NCI-H187 (cell line): ENCODE measurements around the gene RXYLT1.
"Not testable (repeated sequence)": the region's sequence is repeated elsewhere in the genome, so short reads cannot be mapped to it uniquely, and the experiment has no call there.

ENCODE experiments used
- DNase-seq, 2 experiments: peaks; one replicate each; lab custom pipeline; 2025; lab: John Stamatoyannopoulos, UW

RXYLT1 gene, protein sequence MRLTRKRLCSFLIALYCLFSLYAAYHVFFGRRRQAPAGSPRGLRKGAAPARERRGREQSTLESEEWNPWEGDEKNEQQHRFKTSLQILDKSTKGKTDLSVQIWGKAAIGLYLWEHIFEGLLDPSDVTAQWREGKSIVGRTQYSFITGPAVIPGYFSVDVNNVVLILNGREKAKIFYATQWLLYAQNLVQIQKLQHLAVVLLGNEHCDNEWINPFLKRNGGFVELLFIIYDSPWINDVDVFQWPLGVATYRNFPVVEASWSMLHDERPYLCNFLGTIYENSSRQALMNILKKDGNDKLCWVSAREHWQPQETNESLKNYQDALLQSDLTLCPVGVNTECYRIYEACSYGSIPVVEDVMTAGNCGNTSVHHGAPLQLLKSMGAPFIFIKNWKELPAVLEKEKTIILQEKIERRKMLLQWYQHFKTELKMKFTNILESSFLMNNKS

DNA sequence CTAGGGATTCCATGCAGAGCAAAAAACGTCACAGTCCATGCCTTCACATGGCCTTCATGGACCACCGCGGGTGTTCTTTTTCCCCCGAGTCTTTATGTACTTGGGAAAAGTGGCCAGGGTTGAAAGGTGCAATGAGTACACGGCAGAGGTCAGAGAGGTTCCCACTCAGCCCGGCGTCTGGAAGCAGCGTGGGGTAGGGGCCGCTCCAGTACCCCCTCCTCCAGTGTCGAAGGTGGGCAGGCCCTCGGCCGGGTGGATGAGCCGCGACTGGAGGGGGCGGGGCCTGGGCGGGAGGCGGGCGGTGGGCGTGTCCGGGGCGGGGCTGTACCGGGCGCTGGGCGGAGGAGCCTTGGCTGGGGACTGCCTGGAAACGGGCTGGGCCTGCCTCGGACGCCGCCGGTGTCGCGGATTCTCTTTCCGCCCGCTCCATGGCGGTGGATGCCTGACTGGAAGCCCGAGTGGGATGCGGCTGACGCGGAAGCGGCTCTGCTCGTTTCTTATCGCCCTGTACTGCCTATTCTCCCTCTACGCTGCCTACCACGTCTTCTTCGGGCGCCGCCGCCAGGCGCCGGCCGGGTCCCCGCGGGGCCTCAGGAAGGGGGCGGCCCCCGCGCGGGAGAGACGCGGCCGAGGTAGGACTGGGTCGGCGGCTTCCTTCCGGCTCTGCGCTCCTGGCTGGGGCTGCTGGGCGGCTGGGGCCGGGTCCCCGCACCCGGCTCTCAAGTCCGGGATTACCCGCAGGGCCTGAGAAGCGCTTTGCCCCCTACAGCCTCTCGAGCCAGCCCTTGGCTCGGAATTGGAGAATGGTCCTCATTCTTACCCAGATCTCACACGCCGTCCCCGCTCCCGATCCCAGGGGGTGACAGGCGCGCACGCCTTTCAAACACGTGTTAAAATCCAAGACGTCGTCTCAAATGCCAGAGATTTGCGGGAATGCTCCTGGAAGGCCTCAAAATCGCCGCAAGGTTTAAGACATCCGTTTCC, at the start of gene RXYLT1:
Gene RXYLT1 (plus strand): TSS at position 412 of the 984 bp plus-strand sequence. CDS start 52 bp downstream, at position 464.
- peak; percentile 84 to 90 for DNase-seq

DNA sequence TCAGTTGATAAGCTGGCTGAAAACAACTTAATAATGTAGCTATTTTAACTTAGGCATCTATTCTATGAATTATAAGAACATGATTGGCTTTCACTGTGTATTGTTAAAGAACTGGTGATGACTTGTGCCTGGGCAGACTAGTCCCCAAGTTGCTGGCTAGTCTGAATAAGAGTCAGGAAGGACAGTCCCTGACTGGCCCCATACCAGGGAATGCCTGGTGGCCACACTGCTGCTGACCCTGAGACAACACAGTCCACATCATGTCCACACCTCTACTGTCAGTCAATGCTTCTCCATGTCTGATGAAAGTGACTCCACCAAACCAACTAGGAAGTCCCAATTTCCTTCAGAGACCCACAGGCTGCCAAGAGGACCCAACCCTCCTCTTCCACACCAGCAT, 46.9 kb upstream of the RXYLT1 start:
- not testable (repeated sequence) for DNase-seq

DNA sequence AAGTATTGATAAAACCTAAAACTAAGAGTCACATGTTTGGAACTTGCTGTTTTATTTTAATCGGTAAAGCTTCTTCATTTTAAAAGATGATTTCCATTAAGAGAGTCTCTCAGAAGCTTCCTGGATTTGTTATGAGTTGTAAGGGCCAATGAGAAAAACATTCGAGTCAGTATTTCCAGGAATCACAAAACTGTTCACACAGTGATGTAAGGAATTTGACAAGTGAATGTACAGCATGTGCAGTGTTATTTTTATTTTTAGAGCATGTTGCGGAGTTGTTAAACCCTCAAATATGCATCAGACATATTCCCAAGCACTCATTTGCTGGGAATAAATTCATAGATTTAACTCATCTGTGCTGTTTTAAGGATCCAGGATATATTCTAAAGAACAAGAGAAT, 46.1 kb upstream of the RXYLT1 start:
- DNase-seq, result not testable (repeated sequence)

GRCh38 chr12:63740551-63740950, 39.2 kb upstream of the RXYLT1 start:
- not testable (repeated sequence) for DNase-seq

DNA sequence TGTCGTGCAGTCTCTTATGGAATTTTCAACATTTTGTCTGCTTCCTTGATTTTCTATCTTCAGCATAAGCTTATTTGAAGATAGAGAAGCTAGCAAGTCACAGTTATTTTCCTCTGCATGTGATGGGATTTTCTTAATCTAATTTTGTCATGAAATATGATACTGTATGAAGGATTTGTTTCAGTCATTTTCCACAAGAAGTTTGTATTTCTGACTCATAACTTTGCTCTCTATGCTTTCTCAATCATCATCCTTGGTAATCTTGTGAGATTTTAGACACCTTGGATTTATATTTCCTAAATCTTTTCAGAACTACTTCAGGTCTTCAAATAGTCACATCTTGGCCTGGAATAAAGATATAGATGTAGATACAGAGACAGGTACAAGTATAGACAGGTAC, 38.3 kb upstream of the RXYLT1 start:
- not testable (repeated sequence) for DNase-seq

- not testable (repeated sequence) for DNase-seq
Measured at GRCh38 chr12:63744110-63744509, 35.6 kb upstream of the RXYLT1 start.

DNA sequence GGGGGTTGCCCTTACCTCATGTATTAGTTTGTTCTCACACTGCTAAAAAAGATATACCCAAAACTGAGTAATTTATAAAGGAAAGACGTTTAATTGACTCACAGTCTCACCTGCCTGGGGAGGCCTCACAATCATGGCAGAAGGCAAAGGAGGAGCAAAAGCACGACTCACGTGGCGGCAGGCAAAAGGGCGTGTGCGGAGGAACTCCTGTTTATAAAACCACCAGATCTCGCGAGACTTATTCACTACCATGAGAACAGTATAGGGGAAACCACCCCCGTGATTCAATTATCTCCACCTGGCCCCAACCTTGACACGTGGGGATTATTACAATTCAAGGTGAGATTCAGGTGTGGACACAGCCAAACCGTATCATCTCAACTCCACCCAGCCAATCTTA, 33.2 kb upstream of the RXYLT1 start:
- not testable (repeated sequence) for DNase-seq

DNA sequence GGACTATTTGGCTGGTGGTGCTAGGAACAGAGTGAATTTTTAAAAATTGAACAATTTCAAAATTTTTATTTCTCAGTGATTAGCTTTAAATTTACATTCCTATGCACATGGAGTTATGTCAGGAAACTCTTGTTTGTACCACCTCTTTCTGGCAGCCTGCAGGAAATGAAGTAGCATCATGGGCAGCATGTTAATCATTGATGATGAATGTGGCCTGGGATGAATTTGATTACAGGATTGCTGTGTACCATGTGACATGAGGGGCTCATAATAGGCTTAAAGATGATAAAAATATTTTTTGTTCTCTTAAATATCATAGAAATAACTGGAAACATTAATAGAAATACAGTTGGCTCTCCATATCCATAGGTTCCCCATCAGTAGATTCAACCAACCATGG, 32.6 kb upstream of the RXYLT1 start:
- DNase-seq, result not testable (repeated sequence)

DNA sequence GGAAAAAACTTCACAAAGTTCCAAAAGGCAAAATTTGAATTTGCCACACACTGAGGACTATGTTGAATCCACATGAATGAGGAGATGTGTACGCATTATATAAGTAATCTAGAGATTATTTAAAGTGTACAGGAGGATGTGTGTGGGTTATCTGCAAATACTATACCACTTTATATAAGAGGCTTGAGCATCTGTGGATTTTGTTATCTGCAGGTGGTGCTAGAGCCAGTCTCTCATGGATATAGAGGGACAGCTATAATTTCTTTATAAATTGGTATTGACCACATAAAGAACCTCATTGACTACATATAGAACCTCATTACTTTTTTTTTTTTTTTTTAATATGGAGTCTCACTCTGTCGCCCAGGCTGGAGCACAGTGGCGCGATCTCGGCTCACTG, 32.2 kb upstream of the RXYLT1 start:
- no peak for DNase-seq

DNA sequence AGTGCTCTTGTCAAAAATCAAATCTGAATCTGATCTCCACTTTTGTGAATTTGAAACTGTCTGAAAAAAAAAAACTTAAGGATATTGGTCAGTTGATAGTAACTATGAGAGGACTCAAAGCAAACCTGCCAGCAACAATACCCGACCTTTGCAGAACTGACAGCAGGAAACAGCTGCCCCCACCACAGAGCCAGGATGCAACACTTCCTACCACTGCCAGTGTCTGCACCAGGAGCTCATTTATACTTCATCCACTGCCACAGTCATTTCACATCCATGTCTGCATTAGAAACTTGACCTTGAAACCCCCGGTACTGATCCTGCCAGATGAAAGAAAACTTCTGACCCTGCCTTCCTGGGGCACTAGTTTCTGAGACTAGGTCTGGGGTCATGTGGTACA, 27.4 kb upstream of the RXYLT1 start:
- no peak for DNase-seq

DNA sequence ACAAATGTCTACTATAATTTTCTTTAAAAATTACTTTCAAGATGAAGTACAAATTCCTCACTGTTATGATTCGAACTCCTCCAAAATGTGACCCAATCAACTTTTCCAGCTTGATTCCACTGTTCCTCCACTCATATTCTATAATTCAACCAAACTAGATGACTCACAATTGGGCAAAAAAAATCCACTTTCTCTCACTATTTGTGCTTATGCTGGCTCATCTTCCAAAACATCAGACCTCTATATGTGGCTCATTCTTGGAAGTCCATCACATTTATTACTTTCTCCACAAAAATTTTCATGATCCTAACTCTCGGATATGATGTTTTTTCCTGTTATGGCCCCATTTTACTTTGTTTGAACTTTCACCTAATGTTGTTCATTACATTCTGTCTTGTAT, 26.9 kb upstream of the RXYLT1 start:
- no peak for DNase-seq

DNA sequence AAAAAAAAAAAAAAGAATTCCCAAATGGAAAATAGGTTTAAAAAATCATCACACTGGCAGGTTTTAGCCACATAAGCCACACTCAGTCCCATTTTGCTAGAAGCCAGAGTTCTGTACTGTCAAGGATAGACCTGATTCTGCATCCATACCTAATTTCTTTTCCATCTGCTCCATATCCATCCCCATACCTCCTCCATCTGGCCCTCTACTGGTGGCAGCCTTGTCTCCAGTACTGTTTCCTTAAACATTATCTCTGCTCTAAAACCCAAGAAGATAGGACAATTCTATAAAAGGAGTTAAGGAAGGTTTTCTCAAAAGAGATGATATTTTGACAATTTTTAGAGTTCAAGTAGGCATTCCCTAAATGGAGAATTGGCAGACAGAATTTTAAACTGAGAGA, 26.0 kb upstream of the RXYLT1 start:
- DNase-seq, result no peak

- no peak for DNase-seq
Measured at GRCh38 chr12:63764481-63764880, 15.2 kb upstream of the RXYLT1 start.

DNA sequence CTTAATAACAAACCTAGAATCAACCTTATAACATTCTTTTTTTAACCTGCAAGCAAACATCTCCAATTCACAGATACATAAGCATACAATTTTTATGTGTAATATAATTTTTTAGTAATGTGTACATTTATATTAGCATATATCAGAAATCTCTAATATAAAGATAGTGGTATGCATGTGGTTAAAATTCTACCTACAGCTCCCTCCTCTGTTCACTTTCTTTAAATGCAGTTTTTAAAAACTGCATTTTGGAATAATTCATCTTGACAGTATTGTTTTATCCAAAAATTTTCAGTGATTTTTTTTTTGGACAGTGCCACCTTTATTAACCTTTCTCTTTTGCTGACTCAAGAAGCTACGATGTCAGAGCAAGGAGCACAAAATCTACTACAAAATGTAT, 13.2 kb upstream of the RXYLT1 start:
- DNase-seq, result no peak

- DNase-seq, result no peak
Measured at GRCh38 chr12:63770375-63770774, 9.3 kb upstream of the RXYLT1 start.

DNA sequence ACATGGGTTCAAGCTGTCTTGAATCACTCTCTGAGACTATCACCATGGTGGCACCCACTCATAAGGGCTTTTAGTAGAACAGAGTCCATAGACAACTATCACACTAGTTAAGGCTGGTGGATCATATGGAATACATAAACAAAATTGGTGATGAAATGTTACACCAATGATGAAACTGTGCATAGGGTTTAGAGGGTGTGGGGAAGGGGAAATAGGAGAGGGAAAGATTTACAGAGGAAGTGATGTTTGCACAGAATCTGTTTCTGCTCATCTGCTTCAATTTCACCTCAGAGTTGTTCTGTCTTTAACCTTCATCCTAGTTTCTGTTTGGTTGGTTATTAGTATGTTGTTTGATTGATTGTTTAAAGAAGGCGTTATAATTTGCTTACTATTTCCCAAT, 2.4 kb upstream of the RXYLT1 start:
- no peak for DNase-seq

- DNase-seq, result no peak
Measured at GRCh38 chr12:63782466-63782865, 2.8 kb downstream of the RXYLT1 start.

- DNase-seq, result no peak
Measured at GRCh38 chr12:63787306-63787705, 7.6 kb downstream of the RXYLT1 start.

DNA sequence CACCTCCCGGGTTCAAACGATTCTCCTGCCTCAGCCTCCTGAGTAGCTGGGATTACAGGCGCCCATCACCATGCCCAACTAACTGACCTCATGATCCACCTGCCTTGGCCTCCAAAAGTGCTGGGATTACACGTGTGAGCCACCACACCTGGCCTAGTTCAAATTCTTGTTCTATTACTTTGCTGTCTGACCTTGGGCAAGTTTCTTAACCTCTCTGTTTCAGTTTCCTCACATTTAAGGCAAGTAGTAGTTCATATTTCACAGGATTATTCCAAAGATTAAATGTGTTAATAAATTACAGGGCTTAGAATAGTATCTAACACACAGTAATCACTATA, 10.9 kb downstream of the RXYLT1 start:
- DNase-seq, result no peak

- DNase-seq, result peak; percentile 63 to 77
Measured at GRCh38 chr12:63792338-63792737, 12.6 kb downstream of the RXYLT1 start.

DNA sequence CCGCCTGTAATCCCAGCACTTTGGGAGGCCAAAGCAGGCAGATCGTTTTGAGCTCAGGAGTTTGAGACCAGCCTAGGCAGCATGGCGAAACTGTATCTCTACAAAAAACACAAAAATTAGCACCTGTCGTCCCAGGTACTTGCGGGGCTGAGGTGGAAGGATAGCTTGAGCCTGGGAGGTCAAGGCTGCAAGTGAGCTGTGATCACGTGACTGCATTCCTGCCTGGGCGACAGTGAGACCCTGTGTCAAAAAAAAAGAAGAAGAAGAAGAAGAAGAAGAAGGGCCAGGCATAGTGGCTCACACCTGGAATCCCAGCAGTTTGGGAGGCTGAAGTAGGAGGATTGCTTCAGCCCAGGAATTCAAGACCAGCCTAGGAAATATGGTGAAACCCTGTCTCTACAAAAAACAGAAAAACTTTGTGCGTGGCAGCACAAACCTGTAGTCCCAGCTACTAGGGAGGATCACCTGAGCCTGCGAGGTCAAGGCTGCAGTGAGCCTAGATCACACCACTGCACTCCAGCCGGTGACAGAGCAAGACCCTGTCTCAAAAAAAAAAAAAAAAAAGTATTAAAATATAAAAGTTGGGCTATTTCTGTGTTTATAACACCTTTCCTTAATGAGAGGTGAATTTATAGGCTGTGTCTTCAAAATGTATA, 15.5 kb downstream of the RXYLT1 start:
- DNase-seq, result no peak

DNA sequence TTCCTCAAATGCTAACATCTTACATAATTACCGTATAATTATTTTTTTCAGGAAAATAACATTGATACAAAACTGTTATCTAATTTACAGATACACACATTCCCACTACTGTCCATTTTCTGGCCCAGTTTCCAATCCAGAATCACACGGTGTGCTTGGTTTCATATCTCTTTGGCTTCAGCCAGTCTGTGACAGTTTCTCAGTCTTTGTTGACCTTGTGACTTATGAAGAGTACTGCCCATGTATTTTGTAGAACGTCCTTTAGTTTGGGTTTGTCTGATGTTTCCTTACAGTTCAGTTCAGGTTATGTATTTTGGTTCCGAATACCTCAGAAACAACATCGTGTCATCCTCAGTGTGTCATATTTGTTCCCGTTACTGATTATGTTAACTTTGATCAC, 16.2 kb downstream of the RXYLT1 start:
- no peak for DNase-seq
